Neural progenitor cell (in vitro differentiated cells): ENCODE results near the gene MAD2L2. TPM values are rescaled to one million over a fixed set of nuclear protein-coding genes. Genes with fewer than 3 reads are reported as not detected.

ENCODE experiments used
- DNase-seq: peaks from one replicate; pipeline ENCODE4 v3.0.0-alpha.2; 2016; ENCODE audit warnings: low spot score
- H2AFZ ChIP-seq: fragments of 200-600 bp; sonication (generic); replicated peaks from 2 replicates; pipeline ENCODE4 v1.6.1; 2016; ENCODE audit warnings: antibody characterized with exemption
- H3F3A ChIP-seq: fragments of 200-600 bp; sonication (generic); 2 replicates; pipeline ENCODE4 v1.6.1; 2016; ENCODE audit warnings: antibody characterized with exemption, low read depth
- H3K27ac ChIP-seq: fragments of 200-600 bp; sonication (generic); 2 replicates; pipeline ENCODE4 v1.5.1; 2016; ENCODE audit warnings: mild to moderate bottlenecking
- H3K27me3 ChIP-seq: fragments of 200-600 bp; sonication (generic); 2 replicates; pipeline ENCODE4 v1.6.1; 2016; ENCODE audit warnings: mild to moderate bottlenecking, moderate library complexity
- H3K36me3 ChIP-seq: fragments of 200-600 bp; sonication (generic); 2 replicates; pipeline ENCODE4 v1.5.1; 2016
- H3K4me1 ChIP-seq: fragments of 200-600 bp; sonication (generic); 2 replicates; pipeline ENCODE4 v1.6.1; 2016; ENCODE audit warnings: mixed run types
- H3K4me2 ChIP-seq: fragments of 200-600 bp; sonication (generic); 2 replicates; pipeline ENCODE4 v1.6.1; 2016
- H3K4me3 ChIP-seq: fragments of 200-600 bp; sonication (generic); 2 replicates; pipeline ENCODE4 v1.5.1; 2016
- H3K79me2 ChIP-seq: fragments of 200-600 bp; sonication (generic); 2 replicates; pipeline ENCODE4 v1.6.1; 2016; ENCODE audit warnings: low read depth
- H3K9ac ChIP-seq: fragments of 200-600 bp; sonication (generic); 2 replicates; pipeline ENCODE4 v1.6.1; 2016
- H3K9me3 ChIP-seq: fragments of 200-600 bp; sonication (generic); 2 replicates; pipeline ENCODE4 v1.5.1; 2016; ENCODE audit warnings: low read depth
- H4K20me1 ChIP-seq: fragments of 200-600 bp; sonication (generic); 2 replicates; pipeline ENCODE4 v1.6.1; 2016; ENCODE audit warnings: low read depth
- H3K27ac Mint-ChIP-seq: 3 replicates; pipeline ENCODE4 v1.8.0; 2021; ENCODE audit warnings: mixed read lengths
- H3K27me3 Mint-ChIP-seq: 2 replicates; pipeline ENCODE4 v1.8.0; 2022; ENCODE audit warnings: low read depth, mild to moderate bottlenecking, inconsistent platforms, moderate library complexity, mixed read lengths; ENCODE audit not compliant: insufficient read depth
- H3K36me3 Mint-ChIP-seq: 3 replicates; pipeline ENCODE4 v1.8.0; 2021; ENCODE audit warnings: mixed read lengths
- H3K4me1 Mint-ChIP-seq: 3 replicates; pipeline ENCODE4 v1.8.0; 2021; ENCODE audit warnings: mixed read lengths
- H3K4me3 Mint-ChIP-seq: 3 replicates; pipeline ENCODE4 v1.8.0; 2021; ENCODE audit warnings: mild to moderate bottlenecking, moderate library complexity, mixed read lengths
- H3K9me3 Mint-ChIP-seq: 3 replicates; pipeline ENCODE4 v1.8.0; 2020; ENCODE audit warnings: mixed read lengths
- CTCF ChIP-seq: fragments of 200-600 bp; sonication (generic); IDR thresholded peaks from 2 replicates; pipeline ENCODE4 v1.5.1; 2017; ENCODE audit warnings: antibody characterized with exemption, mild to moderate bottlenecking
- EZH2 ChIP-seq: fragments of 200-600 bp; sonication (generic); IDR thresholded peaks from 2 replicates; pipeline ENCODE4 v1.6.1; 2017; ENCODE audit warnings: antibody characterized with exemption, mild to moderate bottlenecking, moderate library complexity
- EZH2phosphoT487 ChIP-seq: fragments of 200-600 bp; sonication (generic); IDR thresholded peaks from 2 replicates; pipeline ENCODE4 v1.6.1; 2017; ENCODE audit warnings: antibody characterized with exemption
- total RNA-seq: library from RNA; depleted of rRNA; stranded (reverse); fragments of >200 nt; gene quantifications from 2 replicates; pipeline ENCODE4 v1.2.3, GENCODE V29; 2015; ENCODE audit warnings: low replicate concordance

Gene MAD2L2
- total RNA-seq, 1 donor from 2014 or later: 108 TPM

GRCh38 chr1:11680270-11681070 is 478 bp downstream of the MAD2L2 start:
- Histone ChIP-seq H3K79me2 (peaks cover 42% of the 10 kb centered on the region), H2AFZ (peak overlapping the region; percentile 78), H3K4me1 (peaks cover 17% of the 10 kb centered on the region), H3K36me3 (no peaks in the 10 kb centered on the region), H3K27ac (peak overlapping the region; percentile 6), H3F3A (peaks cover 53% of the 10 kb centered on the region), H3K9me3 (no peaks in the 10 kb centered on the region), H4K20me1 (peaks cover 71% of the 10 kb centered on the region), H3K27me3 (no peaks in the 10 kb centered on the region), H3K4me2 (peak overlapping the region; percentile 81), H3K9ac (peak overlapping the region; percentile 56), H3K4me3 (peak overlapping the region; percentile 79)
- peaks cover 6% of the 10 kb centered on the region for H3K36me3 Mint-ChIP-seq
- no peaks in the 10 kb centered on the region for H3K9me3 Mint-ChIP-seq
- peaks cover 8% of the 10 kb centered on the region for H3K27me3 Mint-ChIP-seq
- H3K27ac Mint-ChIP-seq: no peak overlapping the region
- peak; percentile 53 for DNase-seq
- TF ChIP-seq EZH2 (no peak), CTCF (no peak), EZH2phosphoT487 (no peak)
- H3K4me3 Mint-ChIP-seq: peak overlapping the region; percentile 90
- H3K4me1 Mint-ChIP-seq: peaks cover 23% of the 10 kb centered on the region

- H3K4me1 ChIP-seq: peaks cover 17% of the 10 kb centered on the region
- Mint-ChIP-seq H3K27me3 (peaks cover 5% of the 10 kb centered on the region), H3K4me3 (peak overlapping the region; percentile 59)
Measured at GRCh38 chr1:11678442-11678841, 2.5 kb downstream of the MAD2L2 start.

DNA sequence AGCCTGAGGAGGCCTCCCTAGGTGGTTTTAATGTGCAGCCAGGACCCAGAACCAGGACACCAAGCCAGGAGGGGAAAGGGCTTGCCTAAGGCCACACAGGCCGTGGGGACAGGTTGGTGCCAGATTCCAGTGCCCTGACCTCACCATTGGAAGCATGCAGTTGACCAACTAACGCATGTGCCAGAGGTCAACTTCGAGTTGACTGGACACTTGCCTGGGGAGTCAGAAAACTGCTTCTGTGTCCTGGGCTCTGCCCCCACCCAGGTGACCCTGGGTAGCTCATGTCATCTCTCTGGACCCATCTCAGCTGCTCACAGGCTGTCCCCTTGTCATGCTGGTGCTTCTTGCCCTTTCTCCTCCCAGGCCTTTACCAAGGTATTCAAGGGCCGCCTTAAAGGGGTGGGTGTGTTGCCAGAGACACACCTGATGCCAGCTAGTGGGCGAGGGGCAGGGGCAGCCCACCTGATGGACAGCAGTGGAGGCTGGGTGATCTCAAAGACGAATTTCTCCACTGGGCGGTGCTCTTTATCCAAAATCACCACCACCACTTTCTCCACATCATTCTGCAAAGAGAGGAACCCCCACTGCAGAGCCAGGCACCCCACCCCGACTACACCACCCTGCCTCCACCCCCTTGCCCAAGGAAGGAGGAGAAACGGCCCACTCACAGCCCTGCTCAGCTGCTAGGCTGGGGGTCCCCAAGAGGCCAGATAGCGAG is 4.4 kb downstream of the MAD2L2 start:
- H3K4me3 Mint-ChIP-seq: no peak overlapping the region
- H3K4me3 ChIP-seq: no peak overlapping the region
- H3K27me3 Mint-ChIP-seq: peaks cover 2% of the 10 kb centered on the region
- peaks cover 31% of the 10 kb centered on the region for H3K79me2 ChIP-seq
- DNase-seq: no peak
- peaks cover 21% of the 10 kb centered on the region for H3F3A ChIP-seq
- H3K4me1 Mint-ChIP-seq: peaks cover 8% of the 10 kb centered on the region
- H3K36me3 ChIP-seq: no peaks in the 10 kb centered on the region
- H3K9ac ChIP-seq: no peak overlapping the region
- TF ChIP-seq EZH2 (no peak), CTCF (peak; percentile 16)
- H3K27ac ChIP-seq: no peak overlapping the region
- H3K9me3 ChIP-seq: no peaks in the 10 kb centered on the region
- H4K20me1 ChIP-seq: peaks cover 42% of the 10 kb centered on the region
- H3K9me3 Mint-ChIP-seq: no peaks in the 10 kb centered on the region
- H3K27me3 ChIP-seq: no peaks in the 10 kb centered on the region
- H3K27ac Mint-ChIP-seq: no peak overlapping the region
- H3K4me1 ChIP-seq: peaks cover under 1% of the 10 kb centered on the region
- H2AFZ ChIP-seq: no peak overlapping the region
- peaks cover 10% of the 10 kb centered on the region for H3K36me3 Mint-ChIP-seq
- H3K4me2 ChIP-seq: no peak overlapping the region

More at GRCh38 chr1:11678442-11678841, 2.5 kb downstream of the MAD2L2 start:
- peaks cover 7% of the 10 kb centered on the region for H3K36me3 Mint-ChIP-seq
- Histone ChIP-seq H3K9me3 (no peaks in the 10 kb centered on the region), H3K9ac (no peak overlapping the region), H3K27ac (no peak overlapping the region), H3K79me2 (peaks cover 31% of the 10 kb centered on the region), H2AFZ (no peak overlapping the region), H3K4me3 (no peak overlapping the region), H3F3A (peaks cover 39% of the 10 kb centered on the region), H3K36me3 (no peaks in the 10 kb centered on the region), H4K20me1 (peaks cover 57% of the 10 kb centered on the region), H3K4me2 (no peak overlapping the region), H3K27me3 (no peaks in the 10 kb centered on the region)
- H3K27ac Mint-ChIP-seq: no peak overlapping the region
- H3K9me3 Mint-ChIP-seq: no peaks in the 10 kb centered on the region
- DNase-seq: no peak
- H3K4me1 Mint-ChIP-seq: peaks cover 22% of the 10 kb centered on the region
- TF ChIP-seq CTCF: no peak
- no peak for TF ChIP-seq EZH2
- TF ChIP-seq EZH2phosphoT487: no peak
